GM19238 (cell line): ENCODE measurements around the gene CAPRIN1.
"Not testable (repeated sequence)": the region's sequence is repeated elsewhere in the genome, so short reads cannot be mapped to it uniquely, and the experiment has no call there.

ENCODE experiments used
- DNase-seq: peaks from one replicate; pipeline ENCODE4 v3.0.0; 2011; ENCODE audit warnings: low spot score; ENCODE audit not compliant: insufficient read length

The CAPRIN1 gene

DNA sequence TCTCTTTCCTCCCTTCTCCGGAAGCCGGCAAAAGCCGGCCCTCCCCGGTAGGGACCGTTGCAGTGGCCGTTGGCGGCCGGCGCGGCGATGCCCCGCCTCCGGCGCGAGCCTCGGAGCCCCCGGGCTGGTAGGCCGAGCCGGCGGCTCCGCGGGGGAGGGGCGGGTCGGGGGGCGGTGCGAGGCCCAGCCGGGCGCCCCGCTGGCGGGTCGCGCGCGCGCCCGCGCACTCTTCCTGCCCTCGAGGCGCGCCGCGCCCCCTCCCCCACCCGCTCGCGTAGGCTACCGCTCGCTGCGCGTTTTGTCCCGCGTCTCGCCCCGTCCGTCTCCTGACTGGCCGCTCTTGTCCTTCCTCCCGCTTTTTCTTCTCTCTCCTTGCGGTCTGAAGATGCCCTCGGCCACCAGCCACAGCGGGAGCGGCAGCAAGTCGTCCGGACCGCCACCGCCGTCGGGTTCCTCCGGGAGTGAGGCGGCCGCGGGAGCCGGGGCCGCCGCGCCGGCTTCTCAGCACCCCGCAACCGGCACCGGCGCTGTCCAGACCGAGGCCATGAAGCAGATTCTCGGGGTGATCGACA, 591 bp downstream of the CAPRIN1 start:
- peak; percentile 88 for DNase-seq

DNA sequence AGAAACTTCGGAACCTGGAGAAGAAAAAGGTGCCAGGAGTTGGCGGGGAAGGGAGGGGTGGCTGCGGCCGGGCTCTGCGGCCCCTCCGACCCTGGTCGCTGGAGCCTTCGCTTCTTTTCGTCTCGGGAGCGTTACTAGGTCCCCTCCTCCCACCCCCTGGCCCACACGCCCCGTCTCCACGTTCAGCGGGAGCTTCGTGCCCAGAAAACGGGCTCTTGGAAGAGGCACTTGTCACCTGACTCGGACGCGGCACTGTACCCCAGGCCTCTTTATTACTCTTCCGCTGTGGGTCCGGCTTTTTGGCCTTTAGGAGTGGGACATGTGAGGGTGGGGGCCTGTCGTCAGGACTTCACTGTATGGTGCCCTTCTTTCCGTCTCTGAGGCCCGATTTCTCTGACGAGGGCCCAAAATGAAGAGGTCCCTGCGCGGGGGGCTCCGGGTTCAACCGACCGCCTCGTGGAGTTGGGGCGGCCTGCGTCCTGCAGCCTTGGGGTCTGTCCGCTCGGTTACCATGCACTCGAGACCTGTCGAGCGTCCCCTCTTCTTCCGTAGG, 1.2 kb downstream of the CAPRIN1 start:
- DNase-seq = peak; percentile 9

DNA sequence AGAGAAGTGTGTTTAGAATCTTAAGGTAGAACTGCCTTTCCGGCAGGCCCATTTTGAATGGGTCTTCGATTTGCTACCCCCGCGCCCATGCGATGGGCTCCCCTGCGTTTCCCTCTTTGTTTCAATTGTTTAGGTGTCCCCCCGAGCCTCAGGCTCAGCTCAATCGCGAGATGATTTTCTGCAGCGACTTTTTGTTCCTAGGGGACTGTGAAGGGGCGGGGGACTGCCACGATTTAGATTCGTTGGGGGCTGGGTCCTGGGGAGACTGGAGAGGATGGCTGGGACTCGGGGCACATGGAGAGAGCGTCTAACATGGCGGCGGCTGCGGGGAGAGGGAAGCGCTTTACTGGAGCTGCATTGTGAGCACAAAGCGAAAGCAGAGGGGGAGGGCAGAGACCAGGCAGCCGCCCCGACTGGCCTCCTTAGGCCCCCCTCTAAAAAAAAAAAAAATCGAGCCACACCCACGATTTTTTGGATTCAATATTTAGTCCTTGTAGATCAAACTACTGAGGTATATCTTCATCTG, 1.7 kb downstream of the CAPRIN1 start:
- peak; percentile 56 for DNase-seq

DNA sequence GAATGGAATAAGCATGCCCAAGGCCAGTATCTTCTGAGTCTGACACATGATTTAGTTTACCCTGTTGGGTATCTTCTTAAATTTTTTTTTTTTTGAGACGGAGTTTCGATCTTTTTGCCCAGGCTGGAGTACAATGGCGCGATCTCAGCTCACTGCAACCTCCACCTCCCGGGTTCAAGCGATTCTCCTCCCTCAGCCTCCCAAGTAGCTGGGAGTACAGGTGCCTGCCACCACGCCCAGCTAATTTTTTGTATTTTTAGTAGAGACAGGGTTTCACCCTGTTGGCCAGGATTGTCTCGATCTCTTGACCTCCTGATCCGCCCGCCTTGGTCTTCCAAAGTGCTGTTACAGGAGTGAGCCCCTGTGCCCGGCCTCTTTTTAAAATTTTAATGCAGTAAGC, 2.8 kb downstream of the CAPRIN1 start:
- not testable (repeated sequence) for DNase-seq

DNA sequence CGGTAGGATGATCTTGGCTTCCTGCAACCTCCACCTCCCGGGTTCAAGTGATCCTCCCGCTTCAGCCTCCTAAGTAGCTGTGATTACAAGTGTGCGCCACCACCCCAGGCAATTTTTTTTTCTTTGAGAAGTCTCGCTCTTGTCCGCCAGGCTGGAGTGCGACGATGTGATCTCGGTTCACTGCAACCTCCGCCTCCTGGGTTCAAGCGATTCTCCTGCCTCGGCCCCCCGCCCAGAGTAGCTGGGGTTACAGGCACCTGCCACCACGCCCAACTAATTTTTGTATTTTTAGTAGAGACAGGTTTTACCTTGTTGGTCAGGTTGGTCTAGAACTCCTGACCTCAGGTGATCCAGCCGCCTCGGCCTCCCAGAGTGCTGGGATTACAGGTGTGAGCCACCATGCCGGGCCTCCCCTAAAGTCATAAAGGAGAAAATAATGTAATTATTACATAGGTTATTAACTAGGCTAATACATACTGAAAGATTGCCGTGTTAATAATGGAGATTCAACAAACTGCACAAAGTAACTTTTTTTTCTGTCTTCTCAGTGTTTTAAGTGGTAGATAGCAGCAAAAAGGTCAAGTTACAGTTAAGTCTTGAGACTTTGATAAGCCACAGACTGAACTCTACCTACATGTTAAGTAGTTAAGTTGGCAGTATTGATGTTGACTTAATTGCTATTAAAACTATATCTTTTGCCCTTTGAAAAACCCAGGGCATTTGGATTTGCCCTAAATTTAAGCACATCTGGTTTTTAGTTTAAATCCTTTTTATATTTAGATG, 3.9 kb downstream of the CAPRIN1 start:
- DNase-seq = no peak

DNA sequence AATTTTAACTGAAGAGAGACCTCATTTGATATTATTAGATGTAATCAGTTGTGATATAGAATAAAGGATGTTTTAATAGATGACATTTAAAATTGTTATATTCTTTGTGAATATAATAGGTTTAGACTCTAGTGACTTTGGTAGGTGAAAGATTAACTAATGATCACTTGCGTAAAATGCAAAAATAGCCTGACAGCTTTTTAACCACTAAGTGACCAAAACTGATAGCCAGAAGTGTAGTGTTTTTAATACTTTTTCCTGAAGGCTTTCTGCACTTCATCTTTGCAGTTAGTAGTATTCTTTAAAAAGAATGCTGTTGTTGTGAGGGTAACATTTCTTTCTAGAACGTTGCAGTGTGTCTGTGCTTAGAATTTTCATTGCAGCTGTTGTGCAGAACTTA, 5.1 kb downstream of the CAPRIN1 start:
- DNase-seq = no peak

DNA sequence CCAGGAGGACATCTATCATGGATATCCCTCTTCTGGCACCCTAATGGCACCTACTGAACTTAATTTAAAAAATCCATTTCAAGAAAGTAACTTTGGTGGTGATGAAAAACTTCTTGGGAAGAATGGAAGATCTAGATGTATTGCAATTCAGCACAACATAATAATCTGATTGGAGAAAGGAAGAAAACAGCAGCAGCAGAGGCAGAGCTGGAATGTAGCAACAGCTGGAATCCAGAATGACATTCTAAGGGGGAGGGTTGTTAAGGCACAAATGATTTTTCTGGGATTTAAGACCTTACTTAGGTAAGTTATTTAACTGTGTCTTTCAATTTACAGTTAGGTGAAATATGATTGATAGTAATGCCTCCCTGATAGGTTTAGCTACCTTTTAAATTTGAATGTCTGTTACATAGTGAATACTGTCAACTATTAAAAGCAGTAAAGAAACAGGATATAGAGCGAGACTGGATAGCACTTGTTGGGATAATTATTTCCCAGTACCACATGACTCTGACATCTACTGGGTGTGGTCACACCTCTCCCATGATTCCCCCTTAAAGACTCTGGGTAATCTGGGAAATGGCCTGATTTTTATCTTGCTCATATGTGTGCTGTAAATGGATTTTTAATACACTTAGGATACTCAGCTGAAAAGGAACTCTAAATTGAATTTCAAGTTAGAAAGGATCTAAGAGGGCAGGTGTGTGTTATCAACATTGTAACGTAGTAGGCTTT, 11.7 kb downstream of the CAPRIN1 start:
- no peak for DNase-seq

DNA sequence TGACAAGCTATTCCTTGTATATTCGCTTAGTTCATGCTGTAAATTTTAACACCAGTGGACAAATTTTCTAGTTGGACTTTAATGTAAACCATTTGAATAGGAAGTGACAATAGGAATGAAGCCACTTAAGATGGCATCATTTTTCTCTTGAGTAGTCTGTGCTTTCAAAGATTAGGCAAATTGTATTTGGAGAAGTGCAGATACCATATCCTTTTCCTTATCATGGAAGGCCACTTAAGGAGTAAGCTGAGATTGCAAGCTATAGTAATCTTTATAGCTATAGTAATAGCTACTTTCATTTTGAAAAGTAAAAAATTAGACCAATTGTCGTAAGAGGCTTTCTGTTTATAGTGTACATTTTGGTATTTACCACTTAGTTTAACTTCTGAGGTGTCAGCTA, 12.8 kb downstream of the CAPRIN1 start:
- DNase-seq = no peak

DNA sequence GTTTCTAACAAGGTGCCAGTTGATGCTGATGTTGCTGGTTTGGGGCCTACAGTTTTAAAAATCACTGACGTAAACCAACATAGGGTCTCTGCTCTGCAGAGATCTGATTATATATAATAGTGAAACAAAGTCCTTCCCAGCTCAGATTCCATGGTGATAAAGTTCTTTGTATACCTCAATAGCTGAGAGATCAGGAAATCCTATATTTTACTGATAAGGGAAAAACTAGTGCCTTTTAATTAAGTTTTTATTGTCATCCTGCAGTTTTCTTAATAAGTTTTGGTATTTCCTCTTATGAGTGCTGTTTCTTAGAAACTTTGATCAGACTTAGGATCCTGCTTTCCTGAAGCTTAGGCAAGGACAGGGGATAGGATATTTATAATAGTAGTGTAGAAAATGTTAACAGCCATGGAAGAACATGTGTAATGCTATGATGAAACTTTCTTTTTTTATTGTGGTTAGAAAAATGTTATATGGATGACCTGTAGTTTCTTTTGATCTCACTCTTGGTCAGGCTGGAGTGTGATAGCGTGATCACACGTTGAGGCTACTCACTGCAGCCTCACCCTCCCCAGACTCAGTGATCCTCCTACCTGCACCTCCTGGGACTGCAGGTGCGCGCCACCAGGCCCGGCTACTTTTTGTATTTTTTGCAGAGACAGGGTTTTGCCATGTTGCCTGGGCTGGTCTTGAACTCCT, 14.1 kb downstream of the CAPRIN1 start:
- DNase-seq = no peak

DNA sequence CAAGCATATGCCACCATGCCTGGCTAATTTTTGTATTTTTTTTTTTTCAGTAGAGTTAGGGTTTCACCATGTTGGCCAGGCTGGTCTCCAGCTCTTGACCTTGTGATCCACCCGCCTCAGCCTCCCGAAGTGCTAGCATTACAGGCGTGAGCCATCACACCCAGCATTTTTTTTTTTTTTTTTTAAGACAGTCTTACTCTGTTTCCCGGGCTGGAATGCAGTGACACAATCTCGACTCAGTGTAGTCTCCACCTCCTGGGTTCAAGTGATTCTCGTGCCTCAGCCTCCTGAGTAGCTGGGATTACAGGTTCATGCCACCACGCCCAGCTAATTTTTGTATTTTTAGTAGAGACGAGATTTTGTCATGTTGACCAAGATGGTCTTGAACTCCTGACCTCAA, 15.2 kb downstream of the CAPRIN1 start:
- DNase-seq = not testable (repeated sequence)

DNA sequence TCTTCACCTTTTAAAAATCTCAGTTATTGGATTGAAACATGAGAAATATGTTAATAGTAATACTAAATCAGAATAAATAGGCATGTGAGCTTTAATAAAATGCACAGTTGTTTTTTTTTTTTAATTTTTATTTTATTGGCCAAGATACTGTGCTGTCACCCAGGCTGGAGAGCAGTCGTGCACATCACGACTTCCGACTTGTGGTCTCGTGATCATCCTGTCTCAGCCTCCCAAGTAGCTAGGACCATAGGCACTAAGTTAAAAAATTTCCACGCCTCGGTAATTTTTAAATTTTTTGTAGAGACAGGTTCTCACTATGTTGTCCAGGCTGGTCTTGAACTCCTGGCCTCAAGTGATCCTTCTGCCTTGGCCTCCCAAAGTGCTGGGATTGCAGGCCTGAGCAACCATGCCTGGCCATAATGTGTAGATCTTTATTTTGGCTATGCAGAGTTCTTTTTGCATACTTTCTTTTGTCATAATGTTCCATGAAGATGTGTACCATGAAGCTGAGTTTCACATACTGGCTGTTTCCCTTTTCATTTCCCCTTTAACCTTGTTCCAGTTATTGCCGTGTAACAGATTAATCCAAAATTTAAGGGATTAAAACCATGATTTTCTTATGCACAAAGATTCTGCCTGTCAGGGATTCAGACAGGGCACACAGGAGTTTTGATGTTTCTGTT, 16.0 kb downstream of the CAPRIN1 start:
- DNase-seq = no peak

DNA sequence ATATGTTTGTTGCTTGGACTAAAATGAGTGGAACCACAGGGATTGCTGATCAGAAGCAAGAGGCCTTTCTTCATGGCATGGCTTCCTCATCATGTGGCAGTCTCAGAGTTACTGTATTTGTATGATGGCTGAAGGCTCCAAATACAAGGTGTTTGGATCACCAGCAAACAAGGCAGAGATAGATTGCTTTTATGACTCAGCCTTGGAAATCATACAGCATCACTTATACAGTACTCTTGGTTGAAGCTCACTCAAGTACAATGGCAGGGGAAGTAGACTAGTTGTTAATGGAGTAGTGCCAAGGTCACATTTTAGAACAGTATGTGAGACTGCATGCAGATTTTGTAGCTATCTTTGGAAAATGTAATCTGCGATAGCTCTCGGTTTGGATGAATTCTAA, 16.6 kb downstream of the CAPRIN1 start:
- no peak for DNase-seq

DNA sequence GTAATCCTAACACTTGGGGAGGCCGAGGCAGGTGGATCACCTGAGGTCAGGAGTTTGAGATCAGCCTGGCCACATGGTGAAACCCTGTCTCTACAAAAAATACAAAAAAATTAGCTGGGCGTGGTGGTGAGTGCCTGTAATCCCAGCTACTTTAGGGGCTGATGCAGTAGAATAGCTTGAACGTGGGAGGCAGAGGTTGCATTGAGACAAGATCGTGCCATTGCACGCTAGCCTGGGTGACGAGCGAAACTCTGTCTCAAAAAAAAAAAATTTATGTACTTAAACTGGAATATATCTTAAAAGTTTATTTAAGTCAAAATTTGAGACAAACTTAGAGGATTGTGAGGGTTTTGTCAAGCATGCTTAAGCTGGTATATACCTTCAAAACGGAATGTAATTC, 19.8 kb downstream of the CAPRIN1 start:
- DNase-seq = not testable (repeated sequence)

DNA sequence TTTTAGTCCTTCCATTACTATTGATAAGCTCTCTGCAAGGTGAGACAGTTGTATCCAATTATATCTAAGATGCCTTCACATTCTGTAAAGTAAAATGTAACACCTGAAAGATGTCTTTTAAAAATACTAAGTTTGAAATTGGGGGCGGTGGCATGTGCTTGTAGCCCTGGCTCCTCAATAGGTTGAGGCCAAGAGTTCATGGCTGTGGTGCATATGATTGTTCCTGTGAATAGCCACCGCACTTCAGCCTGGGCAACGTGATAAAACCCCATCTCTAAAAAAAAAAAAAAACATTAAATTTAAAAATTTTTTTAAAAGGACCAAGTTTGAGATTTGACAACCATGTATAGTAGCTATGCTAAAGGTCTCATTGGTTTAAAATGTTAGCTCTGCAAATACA, 20.5 kb downstream of the CAPRIN1 start:
- DNase-seq = no peak

DNA sequence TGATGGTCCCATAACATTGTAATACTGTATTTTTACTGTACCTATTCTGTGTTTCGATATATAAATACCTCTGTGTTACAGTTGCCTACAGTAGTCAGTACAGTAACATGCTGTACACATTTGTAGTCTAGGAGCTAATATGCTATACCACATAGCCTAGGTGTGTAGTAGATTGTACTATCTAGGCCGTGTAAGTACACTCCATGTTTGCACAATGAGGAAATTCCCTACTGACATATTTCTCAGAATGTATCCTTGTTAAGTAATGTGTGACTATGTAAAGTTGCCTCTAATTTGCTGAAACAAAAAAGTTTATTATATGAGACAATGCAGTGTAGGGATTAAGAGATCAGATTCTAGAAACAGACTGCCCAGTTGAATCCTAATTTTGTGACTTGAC, 21.3 kb downstream of the CAPRIN1 start:
- no peak for DNase-seq

DNA sequence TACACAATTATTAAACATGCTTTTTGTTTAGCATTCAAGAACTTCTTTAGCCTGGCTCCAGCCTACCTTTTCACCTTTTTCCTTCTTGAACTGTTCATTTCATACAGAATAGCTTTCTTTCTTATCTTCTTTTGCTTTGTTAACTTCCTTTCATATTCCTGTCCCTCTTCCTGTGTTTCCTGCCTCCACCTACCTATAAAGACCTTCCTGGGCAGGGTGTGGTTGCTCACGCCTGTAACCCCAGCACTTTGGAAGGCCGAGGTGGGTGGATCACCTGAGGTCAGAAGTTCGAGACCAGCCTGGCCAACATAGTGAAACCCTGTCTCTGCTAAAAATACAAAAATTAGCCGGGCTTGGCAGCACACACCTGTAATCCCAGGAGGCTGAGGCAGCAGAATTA, 22.9 kb downstream of the CAPRIN1 start:
- DNase-seq = no peak

DNA sequence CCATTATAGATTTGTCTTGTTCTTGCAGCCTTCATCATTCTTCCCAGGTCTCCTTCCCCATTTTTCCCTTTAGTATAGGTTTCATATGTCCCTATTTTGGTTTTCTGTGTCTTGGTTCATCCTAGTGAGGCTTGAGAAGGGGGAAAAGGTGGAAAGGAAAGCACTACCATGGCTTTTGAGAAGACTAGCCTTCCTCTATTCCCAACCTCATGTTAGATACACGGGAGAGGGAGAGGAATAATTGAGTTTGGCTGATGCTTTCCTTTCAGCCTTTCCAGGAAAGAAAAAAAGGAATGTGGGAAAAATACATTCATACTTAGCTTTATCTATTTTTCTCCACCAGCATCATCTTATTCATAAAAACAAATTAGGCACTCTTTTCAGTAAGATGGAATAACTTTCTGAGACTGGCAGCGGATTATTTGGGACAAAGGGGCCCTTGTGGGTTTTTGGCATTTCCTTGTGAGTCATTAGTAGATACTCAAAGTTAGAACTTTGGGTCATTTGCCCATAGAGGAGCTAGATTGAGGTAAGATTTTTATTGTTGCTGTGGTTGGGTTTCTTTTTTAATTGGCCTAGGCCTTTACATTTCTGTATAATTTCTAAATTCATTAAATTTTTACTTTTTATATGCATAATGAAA, 23.8 kb downstream of the CAPRIN1 start:
- DNase-seq = no peak

DNA sequence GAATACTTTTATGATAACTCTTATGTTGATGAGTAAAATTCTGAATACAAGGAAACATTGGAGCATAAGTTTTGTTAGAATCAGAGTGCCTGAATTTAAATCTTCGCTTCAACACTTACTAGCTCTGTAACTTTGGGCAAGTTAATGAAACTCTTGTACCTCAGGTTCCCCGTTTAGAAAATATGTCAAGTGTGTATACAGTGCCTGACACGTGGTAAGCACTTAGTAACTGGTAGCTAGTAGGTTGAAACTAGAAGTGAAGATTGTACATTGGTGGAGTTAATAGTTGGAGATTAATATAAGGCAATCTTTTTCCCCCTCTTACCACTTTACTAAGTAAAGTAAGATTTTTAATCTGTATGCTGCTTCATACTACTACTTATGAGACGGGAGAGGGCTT, 29.1 kb downstream of the CAPRIN1 start:
- no peak for DNase-seq

DNA sequence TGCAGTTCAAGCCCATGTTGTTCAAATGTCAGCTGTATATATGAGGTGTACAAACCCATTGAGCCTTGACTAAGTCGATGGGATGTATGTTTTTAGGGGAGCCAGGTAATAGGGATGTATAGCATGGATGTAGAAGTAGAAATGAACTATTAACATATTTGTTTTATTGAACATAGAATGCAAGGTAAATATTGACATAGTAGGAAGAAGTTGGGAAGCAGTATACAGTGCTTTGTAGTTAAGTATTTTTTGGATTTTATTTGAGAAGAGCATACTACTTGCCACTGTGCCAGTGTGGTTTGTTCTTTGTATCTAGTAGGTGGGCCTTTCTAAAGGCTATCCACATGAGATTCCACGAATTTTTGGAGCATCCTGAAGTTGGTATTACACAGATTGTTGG, 33.1 kb downstream of the CAPRIN1 start:
- DNase-seq = no peak

DNA sequence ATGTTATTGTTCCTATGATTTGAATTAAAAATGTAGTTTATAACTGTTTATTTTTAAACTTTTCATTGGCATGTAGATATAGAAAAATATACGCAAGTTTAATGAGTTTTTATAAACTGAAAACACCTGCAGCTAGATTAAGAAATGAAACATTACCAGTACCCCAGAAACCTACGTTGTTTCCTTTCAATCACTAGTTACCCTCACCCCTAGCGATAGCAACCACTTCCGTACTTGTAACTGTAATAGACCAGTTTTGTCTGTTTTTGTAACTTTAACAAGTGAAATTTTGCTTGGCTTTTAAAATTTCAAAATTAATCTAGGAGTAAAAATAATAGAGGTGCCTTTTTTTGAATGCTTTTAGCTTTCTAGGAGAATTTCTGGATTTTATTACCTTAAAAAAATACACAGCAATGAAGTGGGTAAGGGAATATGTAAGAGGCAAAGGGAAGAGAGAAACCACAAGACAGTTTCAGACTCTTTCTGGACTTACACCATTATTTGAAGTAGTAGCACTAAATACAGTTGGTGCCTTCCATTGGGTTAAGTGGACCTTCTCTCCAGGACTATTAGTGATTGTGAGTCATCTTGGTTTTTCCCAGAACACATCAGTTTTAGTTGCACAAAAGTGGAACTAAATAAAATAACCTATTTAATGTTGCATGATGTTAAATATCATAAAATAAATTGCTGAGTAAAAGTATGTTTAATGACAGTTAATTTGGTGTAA, 35.2 kb downstream of the CAPRIN1 start:
- DNase-seq = no peak
